Measurements from ENCODE around the gene HNRNPH3.

DNA sequence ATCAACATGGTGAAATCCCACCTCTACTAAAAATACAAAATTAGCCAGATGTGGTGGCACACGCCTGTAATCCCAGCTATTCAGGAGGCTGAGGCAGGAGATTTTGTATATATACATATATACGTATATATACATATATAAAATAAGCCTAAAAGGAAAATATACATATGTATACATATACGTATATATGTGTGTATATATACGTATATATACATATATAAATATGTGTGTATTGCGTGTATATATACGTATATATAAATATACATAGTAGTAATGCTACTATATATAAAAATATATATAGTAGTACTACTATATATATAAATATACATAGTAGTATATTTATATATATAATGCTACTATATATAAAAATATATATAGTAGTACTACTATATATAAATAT, 27.3 kb downstream of the HNRNPH3 start:
- TF ChIP-seq, protein P1, sequence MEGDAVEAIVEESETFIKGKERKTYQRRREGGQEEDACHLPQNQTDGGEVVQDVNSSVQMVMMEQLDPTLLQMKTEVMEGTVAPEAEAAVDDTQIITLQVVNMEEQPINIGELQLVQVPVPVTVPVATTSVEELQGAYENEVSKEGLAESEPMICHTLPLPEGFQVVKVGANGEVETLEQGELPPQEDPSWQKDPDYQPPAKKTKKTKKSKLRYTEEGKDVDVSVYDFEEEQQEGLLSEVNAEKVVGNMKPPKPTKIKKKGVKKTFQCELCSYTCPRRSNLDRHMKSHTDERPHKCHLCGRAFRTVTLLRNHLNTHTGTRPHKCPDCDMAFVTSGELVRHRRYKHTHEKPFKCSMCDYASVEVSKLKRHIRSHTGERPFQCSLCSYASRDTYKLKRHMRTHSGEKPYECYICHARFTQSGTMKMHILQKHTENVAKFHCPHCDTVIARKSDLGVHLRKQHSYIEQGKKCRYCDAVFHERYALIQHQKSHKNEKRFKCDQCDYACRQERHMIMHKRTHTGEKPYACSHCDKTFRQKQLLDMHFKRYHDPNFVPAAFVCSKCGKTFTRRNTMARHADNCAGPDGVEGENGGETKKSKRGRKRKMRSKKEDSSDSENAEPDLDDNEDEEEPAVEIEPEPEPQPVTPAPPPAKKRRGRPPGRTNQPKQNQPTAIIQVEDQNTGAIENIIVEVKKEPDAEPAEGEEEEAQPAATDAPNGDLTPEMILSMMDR (IDR thresholded peaks at IDR 0.05), result no peak
- TF ChIP-seq POLR2A (IDR thresholded peaks at IDR 0.05), result no peak
